Head of caudate nucleus (tissue), 42 donors: ENCODE data around the gene SCAMP1.
A peak's percentile ranks its signal among the peaks of the same experiment; 100 is the strongest.

Experiments used
- DNase-seq, 42 donors: peaks; one replicate each; pipeline versions ENCODE4 v3.0.0 to v3.0.0-alpha.2; 2020 to 2021; ENCODE audit warnings: mixed read lengths in 7 of 42
- intact Hi-C: fragments of 100-400 bp; cut with DNase I; formaldehyde crosslinking; loops from one replicate; pipeline ENCODE4 v1.15.0; 2022

The SCAMP1 gene

GRCh38 chr5:78523314-78524193 is 163.1 kb downstream of the SCAMP1 start:
- no peak for DNase-seq
- intact Hi-C loops = no loop called here

GRCh38 chr5:78526049-78526525 is 165.7 kb downstream of the SCAMP1 start:
- intact Hi-C loops = no loop called here
- DNase-seq = no peak

GRCh38 chr5:78527054-78527859 is 166.8 kb downstream of the SCAMP1 start:
- intact Hi-C loops = no loop called here
- peak in 10 of 42 donors; percentile 24 to 83 (median 55) for DNase-seq

- intact Hi-C loops = no loop called here
- DNase-seq = no peak
These were observed 167.5 kb downstream of the SCAMP1 start for GRCh38 chr5:78527925-78528324.
